GM18517 (cell line): ENCODE data around the gene PARN.
"Not testable (repeated sequence)": the region's sequence is repeated elsewhere in the genome, so short reads cannot be mapped to it uniquely, and the experiment has no call there.

Experiments used
- ATAC-seq: cut with Tn5 transposase; IDR thresholded peaks from one replicate; pipeline ENCODE4 v1.9.1; 2021; ENCODE audit warnings: mild to moderate bottlenecking, moderate library complexity; ENCODE audit not compliant: unreplicated experiment

PARN gene

GRCh38 chr16:14444979-14445810 lies 184.9 kb downstream of the PARN start:
- no peak for ATAC-seq

DNA sequence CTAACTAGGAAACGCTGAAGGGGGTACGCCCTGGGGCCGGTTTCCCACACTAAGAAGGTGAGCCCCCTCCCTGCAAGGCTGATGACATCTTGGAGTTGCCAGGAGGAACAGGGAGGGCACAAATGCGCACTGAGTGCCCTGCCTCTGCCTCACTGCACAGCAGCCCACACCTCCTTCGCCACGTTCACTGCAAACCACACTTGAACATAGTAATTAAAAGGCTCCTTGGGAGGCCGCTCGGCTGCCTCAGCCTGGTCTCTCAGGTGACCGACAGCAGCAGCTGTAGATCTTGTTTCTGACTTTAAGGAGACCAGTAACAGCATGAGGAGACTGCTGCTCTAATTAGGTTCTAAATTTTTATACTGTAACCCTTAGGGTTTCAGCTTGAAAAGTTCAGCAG lies 188.5 kb downstream of the PARN start:
- not testable (repeated sequence) for ATAC-seq

DNA sequence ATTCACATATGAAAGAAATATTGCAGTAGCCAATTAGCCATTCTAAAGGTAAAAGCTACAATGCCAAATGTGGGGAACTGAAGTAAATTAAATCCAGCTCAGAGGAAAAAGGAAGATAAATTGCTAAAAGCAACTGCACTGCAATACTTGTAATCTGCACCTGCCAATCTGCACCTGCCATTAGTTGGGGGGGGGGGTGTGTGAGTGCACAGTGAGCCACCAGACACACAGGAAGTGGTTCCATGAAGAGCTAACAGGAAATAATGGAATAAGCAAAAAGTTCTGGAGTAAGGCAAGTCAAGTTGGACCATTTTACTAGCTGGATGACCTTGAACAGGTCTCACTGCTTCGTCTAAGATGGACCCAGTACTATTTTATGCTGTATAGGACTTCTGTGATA lies 191.8 kb downstream of the PARN start:
- ATAC-seq = no peak

DNA sequence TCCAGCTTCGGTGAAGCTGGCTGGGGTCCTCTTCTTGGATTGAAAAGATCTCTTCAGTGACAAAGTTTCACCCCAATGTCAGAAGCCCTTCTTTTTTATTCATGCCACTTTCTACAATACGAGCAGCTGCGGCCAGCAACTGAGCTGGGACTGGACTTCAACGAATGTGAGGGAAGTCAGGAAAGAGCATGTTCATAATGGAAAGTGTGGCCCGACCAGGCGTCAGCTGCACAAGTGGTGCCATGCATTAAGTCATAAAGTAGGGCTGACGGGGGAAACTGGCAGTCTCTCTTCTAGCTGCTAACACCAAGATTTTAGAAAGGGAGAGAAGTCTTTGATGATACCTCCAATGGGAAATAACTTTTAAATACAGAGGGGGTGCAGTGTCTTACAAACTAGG lies 192.6 kb downstream of the PARN start:
- no peak for ATAC-seq

DNA sequence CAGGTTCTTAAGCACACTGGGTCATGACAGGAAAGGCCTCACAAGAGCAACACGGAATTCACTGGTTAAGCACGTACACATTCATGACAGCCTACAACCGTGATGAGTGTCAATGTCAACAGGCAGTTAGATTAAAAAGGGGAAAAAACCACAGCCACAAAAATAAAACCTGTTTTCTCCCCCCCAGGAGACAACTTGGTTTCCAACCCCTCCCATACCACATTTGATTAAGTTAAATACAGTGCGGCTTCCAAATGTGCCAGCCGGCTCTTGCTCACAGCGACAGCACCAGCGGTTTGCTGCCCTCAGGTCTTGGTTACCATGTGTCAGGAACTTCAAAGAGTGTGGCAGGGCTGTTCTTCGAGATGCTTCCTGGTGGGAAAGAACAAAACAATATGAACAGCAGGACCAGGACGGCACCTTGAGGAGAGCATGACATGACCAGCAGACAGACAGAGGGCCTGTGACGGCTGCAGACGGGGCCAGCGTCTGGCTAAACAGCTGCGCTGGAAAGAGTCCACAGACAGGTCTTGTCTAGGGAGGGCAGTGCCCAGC lies 193.6 kb downstream of the PARN start:
- ATAC-seq = no peak

GRCh38 chr16:14434860-14435259 lies 195.2 kb downstream of the PARN start:
- ATAC-seq = no peak

DNA sequence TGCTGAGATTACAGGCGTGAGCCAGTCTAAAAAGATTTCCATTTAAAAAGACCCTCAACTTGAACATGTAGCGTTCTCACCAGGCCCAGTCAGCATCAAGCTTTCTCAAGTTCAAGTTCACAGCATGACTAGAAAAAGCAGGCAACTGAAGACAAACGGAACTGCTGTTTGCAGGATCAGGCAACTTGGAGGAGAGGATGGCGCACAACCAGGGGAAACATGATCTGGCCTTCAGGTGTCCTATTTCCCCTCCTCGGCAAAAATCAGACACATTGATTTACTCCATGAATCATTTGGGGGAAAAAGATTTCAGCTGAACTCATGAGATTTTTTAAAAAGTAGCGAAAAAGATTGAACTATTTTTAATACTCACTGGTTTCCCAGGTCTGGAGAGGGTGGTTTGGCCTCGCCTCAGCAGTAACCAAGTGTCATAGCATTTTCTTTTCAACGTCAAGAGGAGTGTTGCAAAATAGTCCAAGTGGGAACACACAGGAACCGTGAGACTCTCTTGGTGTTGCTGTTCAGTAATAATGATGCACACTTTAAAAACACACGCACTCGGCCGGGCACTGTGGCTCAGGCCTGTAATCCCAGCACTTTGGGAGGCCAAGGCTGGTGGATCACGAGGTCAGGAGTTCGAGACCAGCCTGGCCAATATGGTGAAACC lies 201.0 kb downstream of the PARN start:
- ATAC-seq = not testable (repeated sequence)

DNA sequence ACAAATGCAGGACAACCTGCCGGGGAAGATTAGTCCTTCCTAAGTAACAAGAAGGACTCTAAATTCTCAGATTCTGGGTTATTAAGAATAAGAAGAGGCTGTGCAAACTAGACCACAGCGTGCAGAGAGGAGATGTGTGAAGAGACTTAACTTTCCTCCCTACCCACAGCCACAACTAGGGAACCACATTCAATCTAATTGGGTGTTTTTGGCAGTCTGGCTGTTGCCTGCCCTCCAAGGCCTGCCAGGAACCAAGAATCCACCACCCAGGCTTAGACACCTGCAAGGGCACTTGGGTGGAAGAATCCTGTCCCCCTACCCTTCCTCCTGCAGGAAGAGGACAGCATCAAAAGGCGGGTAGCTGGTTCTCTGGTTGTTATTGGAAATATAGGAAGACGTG lies 202.0 kb downstream of the PARN start:
- no peak for ATAC-seq

DNA sequence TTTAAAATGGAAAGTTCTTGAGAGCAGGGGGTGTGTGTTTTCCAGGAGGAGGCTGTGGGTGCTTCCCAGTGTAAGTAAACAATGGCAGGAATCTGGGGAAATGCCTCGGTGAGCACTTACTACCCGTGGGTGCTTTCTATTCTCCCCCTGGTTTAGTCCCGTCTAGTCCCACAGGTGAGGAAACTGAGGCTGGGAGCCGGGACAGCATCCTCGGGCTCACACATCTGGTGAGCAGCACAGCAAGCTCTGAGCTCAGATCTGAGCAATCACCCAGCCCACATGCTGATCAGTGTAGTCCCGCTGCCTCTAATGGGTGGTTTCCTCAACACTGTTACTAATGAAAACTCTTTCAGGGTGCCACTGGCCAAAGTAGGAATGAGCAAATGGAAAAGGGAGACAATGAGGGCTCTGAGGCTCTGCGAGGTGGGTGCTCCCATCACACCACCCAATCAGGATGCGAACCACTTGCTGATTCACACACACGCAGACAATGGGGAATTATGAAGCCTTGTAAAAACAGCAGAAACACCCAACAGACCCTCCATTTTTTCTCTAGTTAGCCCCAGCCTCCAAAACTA lies 202.6 kb downstream of the PARN start:
- ATAC-seq = no peak

DNA sequence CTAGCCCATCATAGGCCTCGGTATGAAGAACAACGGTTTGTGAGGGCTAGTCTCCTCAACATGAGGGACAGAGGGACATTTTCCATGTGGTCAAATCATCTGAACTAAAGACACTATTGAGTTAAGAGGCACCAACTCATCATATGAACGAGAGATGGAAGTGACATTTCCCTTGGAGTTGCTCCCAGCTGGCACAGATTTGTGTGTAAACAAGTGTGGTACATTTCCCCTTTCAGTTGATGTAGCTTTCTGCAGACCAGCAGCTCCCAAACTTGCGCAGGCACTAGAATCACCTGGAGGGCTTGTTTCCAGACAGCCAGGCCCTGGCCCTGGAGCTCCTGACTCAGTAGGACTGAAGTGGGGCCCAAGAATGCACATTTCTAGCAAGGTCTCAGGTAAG lies 205.5 kb downstream of the PARN start:
- ATAC-seq = no peak

- ATAC-seq = no peak
Measured at GRCh38 chr16:14423344-14423743, 206.7 kb downstream of the PARN start.

DNA sequence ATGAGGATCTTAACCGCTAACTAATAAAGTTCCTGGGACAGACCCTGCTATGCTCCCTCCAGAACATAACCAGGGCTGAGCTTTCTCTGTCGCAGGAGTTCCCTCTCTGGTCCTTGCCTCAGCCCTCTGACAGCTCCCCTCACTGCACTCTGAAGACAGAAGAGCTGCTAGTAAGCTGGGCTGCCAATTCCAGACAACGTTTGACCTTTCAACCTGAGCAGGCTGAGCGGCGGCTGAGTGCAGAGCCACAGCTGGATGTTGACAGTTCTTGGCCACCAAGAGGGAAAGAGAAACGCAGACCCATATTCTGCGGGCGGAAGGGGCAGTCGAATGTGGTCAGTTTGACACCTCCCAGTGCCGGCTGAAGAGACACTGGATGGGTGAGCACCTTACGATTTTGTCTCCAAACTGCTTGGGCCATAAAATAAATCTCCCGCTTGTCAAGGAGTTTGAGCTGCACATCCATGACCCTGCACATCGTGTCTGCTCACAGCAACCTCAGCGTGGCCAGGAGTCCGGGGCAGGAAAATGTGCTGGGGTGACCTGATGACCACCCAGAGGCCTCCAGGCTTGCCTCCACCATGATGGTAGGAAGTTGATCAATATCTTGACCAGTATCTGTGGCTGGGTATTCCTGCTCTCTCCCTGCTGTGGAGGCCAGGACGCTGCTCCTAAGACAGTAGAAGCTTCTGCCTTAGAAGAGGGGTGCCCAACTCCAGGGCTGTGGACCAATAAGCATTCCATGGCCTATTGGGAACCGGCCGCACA lies 209.2 kb downstream of the PARN start:
- ATAC-seq = no peak

- ATAC-seq = not testable (repeated sequence)
Measured at GRCh38 chr16:14420243-14420642, 209.8 kb downstream of the PARN start.

- ATAC-seq = no peak
Measured at GRCh38 chr16:14419817-14420216, 210.2 kb downstream of the PARN start.

GRCh38 chr16:14418795-14419225 lies 211.2 kb downstream of the PARN start:
- ATAC-seq = no peak

- no peak for ATAC-seq
Measured at GRCh38 chr16:14416184-14416583, 213.9 kb downstream of the PARN start.

DNA sequence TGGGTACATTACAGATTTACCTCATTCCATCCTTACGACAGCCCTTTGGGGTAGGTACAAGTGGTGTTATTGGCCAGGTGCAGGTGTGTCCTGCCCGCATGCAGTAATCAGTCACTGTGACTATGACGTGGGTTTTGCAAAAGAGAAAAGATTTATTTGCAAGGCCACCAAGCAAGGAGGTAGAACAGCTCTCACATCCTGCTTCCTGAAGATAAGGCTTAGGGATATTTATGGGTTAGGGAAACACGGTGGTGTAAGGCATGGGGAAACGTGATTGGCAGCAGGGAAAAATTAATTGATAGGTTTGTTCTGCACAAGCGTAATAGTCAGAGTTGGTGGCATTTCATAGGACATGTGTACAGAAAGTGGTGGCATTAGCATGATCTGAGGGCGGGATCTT lies 214.8 kb downstream of the PARN start:
- ATAC-seq = no peak

GRCh38 chr16:14409563-14409962 lies 220.5 kb downstream of the PARN start:
- no peak for ATAC-seq

- no peak for ATAC-seq
Measured at GRCh38 chr16:14407786-14408399, 222.2 kb downstream of the PARN start.
